ENCODE results near the gene PGPEP1. TPM values are rescaled to one million over a fixed set of nuclear protein-coding genes. Genes with fewer than 3 reads are reported as not detected.
A peak's percentile ranks its signal among the peaks of the same experiment; 100 is the strongest.
"Not testable (repeated sequence)": the region's sequence is repeated elsewhere in the genome, so short reads cannot be mapped to it uniquely, and the experiment has no call there.

The PGPEP1 gene
- total RNA-seq, 1 donor: 21.4 TPM

DNA sequence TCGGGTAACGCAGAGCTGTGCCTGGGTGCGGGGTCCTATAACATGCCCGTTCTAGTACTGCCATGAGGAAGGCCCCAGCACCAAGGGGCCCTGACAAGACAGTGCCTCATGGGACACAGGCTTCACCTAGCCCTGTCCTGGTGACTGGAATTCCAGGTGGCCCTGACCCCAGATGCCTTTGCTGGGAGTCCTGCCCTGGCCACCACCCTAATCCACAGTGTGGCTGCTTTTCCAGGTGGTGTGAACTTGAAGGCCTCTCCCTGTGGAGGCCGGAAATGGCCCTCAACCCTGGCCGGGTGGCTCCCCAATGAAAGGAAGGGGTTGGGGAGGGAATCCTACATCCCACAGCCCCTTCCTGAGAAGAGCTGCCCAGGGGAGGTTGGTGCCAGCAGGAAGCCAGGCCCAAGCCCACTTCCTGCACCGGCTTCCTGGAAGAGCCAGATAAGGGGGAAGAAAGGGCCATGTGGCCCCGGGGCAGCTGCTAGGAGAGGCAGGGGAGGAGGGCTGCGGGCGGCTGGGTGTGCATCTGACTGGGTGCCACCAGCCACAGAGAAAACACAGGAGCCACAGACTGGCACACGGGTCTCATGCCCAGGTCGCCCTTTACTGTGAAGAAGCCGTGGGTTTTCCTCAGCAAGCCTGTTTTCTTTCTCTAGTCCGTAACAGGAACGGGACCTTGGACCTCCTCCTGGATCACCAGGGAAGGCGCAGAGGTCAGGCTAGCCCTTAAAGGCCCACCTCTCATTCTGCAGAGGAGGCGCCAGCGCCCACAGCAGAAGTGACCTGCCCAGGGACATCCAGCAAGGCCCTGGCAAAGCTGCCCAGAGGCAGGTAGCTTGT, 22.2 kb upstream of the PGPEP1 start:
- peaks cover 54% of the 10 kb centered on the region for H3K4me1 ChIP-seq (ENCODE audit: insufficient read depth, low read length)
- no peak overlapping the region for H3K4me3 ChIP-seq (ENCODE audit: low read length)
- H3K27me3 ChIP-seq (ENCODE audit: insufficient read depth, low read length): no peaks in the 10 kb centered on the region
- no peaks in the 10 kb centered on the region for H3K9me3 ChIP-seq (ENCODE audit: low read depth, low read length)

DNA sequence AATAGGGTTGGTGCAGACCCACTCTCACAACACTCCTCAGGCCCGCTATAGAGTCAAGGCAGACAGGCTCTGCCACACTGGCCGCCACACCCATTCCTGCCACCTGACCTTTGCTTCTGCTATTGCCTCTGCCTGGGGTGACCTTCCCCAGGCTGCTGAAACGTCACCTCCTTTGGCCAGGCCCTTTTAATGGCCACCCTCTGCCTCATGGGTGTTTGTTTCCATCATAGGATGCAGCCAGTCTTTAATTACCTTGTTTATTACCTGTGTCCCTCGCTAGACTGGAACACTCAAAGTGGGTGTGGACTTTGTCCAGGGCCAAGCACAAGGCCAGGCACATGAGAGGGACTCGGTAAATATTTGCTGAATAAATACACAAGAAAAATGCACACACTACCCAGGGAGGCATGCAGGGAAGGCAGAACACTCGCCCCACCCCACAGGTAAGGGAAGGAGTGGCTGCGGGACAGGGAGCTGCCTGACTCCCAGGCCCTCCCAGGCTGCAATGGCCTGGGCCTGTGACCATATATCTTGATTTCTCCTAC, 20.7 kb upstream of the PGPEP1 start:
- H3K27me3 ChIP-seq (ENCODE audit: insufficient read depth, low read length): no peaks in the 10 kb centered on the region
- peaks cover 64% of the 10 kb centered on the region for H3K4me1 ChIP-seq (ENCODE audit: insufficient read depth, low read length)
- no peak overlapping the region for H3K4me3 ChIP-seq (ENCODE audit: low read length)
- no peaks in the 10 kb centered on the region for H3K9me3 ChIP-seq (ENCODE audit: low read depth, low read length)

DNA sequence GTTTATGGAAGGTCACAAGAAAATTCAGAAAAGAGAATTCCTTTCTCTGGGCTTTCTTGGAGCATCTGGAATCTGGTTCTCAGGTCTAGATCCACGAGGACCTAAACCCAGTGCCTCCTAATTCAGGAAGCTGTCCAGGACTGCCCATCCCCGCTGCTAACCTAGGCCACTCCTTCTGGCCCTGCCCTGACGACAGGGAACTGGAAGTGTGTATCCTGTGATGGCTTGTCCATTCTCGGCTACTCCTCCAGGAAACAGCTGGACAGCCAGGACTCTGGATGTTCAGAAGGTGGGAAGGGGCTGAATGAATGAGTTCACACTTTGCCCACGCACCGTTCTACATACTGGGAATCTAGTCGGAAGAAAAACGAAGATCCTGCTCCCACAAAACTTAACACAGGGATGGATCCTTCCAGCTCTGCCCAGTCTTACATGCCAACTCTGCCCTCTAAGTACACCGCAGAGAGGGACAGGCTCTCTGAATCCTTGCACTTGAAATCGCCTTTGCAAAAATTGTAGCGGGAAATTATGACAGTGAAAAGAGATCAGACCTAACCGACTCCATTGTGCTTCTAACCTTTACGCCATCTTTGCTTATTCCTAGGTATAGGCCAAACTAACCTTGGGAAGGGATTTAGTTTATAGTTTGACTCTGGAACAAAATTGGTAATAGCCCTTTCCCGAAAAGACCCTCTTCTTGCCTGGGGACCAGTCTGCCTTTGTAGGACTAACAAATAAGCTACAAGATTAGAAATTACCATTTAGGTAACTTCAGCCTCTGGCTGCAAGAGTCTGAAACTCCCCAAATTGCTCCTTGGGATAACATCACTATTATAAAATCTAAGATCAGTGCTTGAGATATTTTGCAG, 19.3 kb upstream of the PGPEP1 start:
- peaks cover 64% of the 10 kb centered on the region for H3K4me1 ChIP-seq (ENCODE audit: insufficient read depth, low read length)
- no peaks in the 10 kb centered on the region for H3K9me3 ChIP-seq (ENCODE audit: low read depth, low read length)
- H3K4me3 ChIP-seq (ENCODE audit: low read length): no peak overlapping the region
- H3K27me3 ChIP-seq (ENCODE audit: insufficient read depth, low read length): no peaks in the 10 kb centered on the region

DNA sequence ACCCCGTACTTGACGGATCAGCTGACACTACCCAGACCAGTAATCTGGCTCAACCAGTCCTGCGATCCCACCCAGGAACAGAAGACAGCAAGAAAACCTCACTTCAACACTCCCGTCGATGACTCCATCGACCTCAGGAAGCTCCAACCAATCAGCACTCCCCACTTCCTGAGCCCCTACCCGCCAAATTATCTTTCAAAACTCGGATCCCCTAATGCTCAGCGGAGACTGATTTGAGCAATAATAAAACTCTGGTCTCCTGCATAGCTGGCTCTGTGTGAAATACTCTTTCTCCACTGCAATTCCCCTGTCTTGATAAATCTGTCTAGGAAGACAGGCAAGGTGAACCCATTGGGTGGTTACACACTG, 18.7 kb upstream of the PGPEP1 start:
- Histone ChIP-seq H3K4me3 (ENCODE audit: low read length) (no peak overlapping the region), H3K27me3 (ENCODE audit: insufficient read depth, low read length) (no peaks in the 10 kb centered on the region), H3K9me3 (ENCODE audit: low read depth, low read length) (no peaks in the 10 kb centered on the region), H3K4me1 (ENCODE audit: insufficient read depth, low read length) (peaks cover 64% of the 10 kb centered on the region)

DNA sequence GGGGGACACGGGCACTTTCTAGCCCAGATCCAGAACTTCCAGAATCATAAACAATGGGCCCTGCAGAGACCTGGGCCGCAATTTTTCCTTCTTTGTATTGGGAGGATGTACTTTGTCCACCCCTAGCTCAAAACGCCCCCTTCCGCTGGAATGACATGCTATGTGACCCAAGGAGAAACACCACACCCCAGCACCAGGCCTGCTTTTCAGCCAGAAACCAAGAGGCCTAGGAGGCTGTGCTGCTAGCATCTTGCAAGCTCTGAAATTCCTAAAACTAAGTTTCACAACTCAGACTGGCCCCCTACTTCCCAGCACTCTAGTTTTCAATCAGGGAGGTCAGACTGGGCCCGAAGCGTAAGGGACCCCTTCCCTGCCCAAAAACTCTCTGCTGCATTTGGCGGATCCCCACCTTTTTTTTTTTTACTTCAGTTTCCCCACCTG, 18.1 kb upstream of the PGPEP1 start:
- H3K27me3 ChIP-seq (ENCODE audit: insufficient read depth, low read length): no peaks in the 10 kb centered on the region
- peaks cover 63% of the 10 kb centered on the region for H3K4me1 ChIP-seq (ENCODE audit: insufficient read depth, low read length)
- no peaks in the 10 kb centered on the region for H3K9me3 ChIP-seq (ENCODE audit: low read depth, low read length)
- peak overlapping the region; percentile 76 for H3K4me3 ChIP-seq (ENCODE audit: low read length)

DNA sequence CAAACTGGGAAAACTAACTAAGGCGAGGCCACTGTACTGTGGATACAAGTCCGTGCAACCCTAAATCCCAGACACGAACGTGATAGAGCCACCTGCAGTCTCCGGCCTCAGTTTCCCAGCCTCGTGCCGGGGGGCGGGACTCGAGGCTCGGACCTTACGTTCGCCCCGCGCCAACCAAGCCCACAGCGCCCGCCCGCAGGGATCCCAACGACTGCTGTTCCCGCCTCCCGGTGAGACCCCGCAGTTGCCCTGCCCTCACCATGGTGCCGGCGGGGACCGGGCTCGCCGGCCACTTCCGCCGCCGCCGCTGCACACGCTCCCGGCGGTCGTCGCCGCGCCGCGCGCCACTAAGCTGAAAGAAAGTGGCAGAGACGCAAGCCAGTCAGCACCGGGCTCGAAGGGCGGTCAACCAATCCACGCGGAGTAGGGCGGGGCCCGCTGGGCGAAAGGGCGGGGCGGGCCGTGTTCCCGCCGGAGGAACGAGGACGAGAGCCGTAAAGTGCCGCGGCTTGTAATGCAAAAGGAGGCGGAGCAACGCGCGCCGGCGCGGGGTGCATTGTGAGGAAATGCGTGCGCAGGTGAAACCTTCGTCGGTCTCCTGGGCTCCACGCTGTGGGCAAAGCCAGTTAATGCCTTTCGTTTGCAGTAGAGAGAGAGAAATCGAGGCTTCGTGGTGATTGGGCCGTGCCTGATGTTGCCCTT, 17.5 kb upstream of the PGPEP1 start, which contains the start of gene LSM4:
LSM4 (minus strand) TSS at position 318 of the 702 bp plus-strand sequence; CDS start at position 262, 56 bp downstream.
- peaks cover 57% of the 10 kb centered on the region for H3K4me1 ChIP-seq (ENCODE audit: insufficient read depth, low read length)
- no peaks in the 10 kb centered on the region for H3K27me3 ChIP-seq (ENCODE audit: insufficient read depth, low read length)
- H3K4me3 ChIP-seq (ENCODE audit: low read length): peak within 1 kb of the TSS; percentile 76
- H3K9me3 ChIP-seq (ENCODE audit: low read depth, low read length): no peaks in the 10 kb centered on the region

DNA sequence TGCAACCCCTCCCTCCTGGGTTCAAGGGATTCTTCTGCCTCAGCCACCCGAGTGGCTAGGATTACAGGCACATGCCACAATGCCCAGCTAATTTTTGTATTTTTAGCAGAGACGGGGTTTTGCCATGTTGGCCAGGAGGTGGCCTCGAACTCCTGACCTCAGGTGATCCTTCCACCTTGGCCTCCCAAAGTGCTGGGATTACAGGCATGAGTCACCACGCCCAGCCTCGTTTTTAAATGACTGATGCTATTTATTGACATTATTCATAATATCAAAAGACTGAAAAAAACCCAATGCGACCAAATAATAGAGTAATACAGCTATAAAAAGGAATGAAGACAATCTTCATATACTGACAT, 16.0 kb upstream of the PGPEP1 start:
- not testable (repeated sequence) for H3K9me3 ChIP-seq (ENCODE audit: low read depth, low read length); H3K4me3 ChIP-seq (ENCODE audit: low read length); H3K27me3 ChIP-seq (ENCODE audit: insufficient read depth, low read length)
- H3K4me1 ChIP-seq (ENCODE audit: insufficient read depth, low read length): peaks cover 56% of the 10 kb centered on the region

DNA sequence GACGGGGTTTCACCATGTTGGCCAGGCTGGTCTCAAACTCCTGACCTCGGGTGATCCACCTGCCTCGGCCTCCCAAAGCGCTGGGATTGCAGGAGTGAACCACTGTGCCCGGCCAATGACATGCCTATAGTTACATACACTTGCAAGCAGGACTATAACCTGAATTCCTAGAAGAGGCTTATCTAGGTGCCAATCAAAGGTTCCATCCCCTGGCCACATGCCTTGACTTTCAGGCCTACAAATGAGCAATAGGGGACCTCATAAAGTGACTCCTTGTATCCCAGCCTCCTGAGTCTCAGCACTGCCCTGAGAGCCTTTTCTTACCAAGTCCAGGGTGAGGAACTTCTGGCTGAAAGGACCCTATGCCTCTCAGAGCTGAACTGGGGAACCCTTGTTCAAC, 13.6 kb upstream of the PGPEP1 start:
- H3K27me3 ChIP-seq (ENCODE audit: insufficient read depth, low read length): no peaks in the 10 kb centered on the region
- H3K9me3 ChIP-seq (ENCODE audit: low read depth, low read length): no peaks in the 10 kb centered on the region
- H3K4me1 ChIP-seq (ENCODE audit: insufficient read depth, low read length): peaks cover 32% of the 10 kb centered on the region
- no peak overlapping the region for H3K4me3 ChIP-seq (ENCODE audit: low read length)

DNA sequence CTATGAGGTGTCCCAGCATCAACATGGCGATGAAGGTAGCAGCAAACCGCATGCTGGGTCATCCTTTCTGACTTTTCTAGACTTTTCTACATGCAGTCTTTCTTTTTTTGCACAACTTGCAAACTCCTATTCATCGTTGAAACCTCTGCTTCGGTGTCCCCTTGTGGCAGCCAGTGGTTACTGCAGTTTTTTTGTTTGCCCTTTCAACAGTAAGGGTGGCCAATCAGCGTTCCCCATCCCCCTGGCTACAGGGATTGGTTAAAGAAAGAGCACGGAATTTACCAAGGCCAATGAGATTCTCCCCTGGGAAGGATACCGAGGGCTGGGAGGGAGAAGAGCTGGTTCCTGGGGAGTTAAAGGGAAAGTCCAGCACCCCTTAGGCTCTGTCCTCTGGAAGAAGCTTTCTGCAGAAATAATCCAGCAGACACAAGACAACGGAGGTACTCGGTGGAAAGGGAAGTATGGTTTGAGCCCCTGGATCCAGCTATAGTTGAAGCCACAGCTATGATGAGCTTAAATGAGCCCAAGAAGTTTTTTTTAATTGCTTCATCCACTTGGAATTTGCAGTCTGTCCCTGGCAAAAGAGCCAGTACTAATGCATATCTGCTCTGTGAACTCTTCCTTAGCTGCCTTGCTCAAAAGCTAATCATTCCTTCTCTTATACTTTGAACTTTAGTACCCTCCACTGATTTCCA, 11.9 kb upstream of the PGPEP1 start:
- Histone ChIP-seq H3K27me3 (ENCODE audit: insufficient read depth, low read length) (no peaks in the 10 kb centered on the region), H3K4me3 (ENCODE audit: low read length) (no peak overlapping the region), H3K4me1 (ENCODE audit: insufficient read depth, low read length) (peaks cover 20% of the 10 kb centered on the region), H3K9me3 (ENCODE audit: low read depth, low read length) (no peaks in the 10 kb centered on the region)

DNA sequence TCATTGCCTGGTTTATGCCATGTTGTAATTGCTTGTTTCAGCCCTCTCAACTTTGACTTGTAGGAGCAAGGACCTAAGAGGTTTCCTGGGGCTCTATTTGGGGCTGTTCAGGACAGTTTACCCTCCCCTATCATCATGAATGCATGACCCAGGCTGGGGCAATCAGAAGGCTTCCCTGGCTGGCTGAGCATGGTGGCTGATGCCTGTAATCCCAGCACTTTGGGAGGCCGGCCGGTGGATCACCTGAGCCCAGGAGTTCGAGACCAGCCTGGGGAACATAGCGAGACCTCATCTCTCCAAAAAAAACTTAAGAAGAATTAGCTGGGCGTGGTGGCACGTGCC, 11.4 kb upstream of the PGPEP1 start:
- no peaks in the 10 kb centered on the region for H3K27me3 ChIP-seq (ENCODE audit: insufficient read depth, low read length)
- H3K9me3 ChIP-seq (ENCODE audit: low read depth, low read length): no peaks in the 10 kb centered on the region
- no peak overlapping the region for H3K4me3 ChIP-seq (ENCODE audit: low read length)
- H3K4me1 ChIP-seq (ENCODE audit: insufficient read depth, low read length): peaks cover 15% of the 10 kb centered on the region

DNA sequence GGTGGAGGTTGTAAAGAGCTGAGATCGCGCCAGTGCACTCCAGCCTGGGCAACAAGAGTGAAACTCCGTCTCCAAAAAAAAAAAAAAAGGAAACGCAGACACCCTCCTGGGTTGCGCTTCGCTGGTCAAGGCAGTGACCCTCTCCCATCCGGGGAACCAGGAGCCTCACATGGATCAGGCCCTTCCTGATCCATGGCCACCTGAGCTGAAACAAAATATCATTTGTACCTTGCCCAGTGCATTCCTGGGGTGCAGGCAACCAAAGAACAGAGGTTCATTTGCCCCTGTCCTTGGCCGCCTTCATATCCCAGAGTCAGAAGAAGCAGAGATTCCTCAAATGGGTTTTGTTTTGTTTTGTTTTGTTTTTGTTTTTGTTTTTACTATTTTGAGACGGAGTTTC, 9.5 kb upstream of the PGPEP1 start:
- H3K4me3 ChIP-seq (ENCODE audit: low read length): no peak overlapping the region
- peaks cover 14% of the 10 kb centered on the region for H3K4me1 ChIP-seq (ENCODE audit: insufficient read depth, low read length)
- no peaks in the 10 kb centered on the region for H3K9me3 ChIP-seq (ENCODE audit: low read depth, low read length)
- no peaks in the 10 kb centered on the region for H3K27me3 ChIP-seq (ENCODE audit: insufficient read depth, low read length)

DNA sequence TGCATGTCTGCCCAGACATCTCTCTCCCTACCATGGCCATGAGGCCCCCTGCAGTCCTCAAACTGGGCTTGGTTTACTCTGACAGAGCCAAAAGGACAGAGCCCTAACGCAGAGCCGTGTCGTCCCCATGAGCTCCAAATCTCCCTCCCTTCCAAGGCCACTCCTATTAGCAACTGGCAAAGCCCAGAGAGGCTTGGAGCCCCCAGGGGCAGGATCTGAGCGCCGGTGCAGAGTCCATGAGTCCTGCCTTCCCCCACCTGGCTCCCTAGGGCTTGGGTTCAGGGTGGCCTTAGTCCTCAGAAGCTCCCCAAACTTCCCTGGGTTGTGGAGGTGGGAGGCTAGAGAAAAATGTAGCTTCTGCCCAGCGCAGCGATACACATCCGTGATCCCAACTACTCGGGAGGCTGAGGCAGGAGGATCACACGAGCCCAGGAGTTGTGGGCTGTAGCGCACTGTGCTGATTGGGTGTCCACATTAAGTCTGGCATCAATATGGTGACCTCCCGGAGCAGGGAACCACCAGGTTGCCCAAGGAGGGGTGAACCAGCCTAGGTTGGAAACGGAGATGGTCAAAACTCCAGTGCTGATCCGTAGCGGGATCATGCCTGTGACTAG, 7.4 kb upstream of the PGPEP1 start:
- Histone ChIP-seq H3K27me3 (ENCODE audit: insufficient read depth, low read length) (no peaks in the 10 kb centered on the region), H3K4me1 (ENCODE audit: insufficient read depth, low read length) (peaks cover 25% of the 10 kb centered on the region), H3K9me3 (ENCODE audit: low read depth, low read length) (no peaks in the 10 kb centered on the region), H3K4me3 (ENCODE audit: low read length) (no peak overlapping the region)

DNA sequence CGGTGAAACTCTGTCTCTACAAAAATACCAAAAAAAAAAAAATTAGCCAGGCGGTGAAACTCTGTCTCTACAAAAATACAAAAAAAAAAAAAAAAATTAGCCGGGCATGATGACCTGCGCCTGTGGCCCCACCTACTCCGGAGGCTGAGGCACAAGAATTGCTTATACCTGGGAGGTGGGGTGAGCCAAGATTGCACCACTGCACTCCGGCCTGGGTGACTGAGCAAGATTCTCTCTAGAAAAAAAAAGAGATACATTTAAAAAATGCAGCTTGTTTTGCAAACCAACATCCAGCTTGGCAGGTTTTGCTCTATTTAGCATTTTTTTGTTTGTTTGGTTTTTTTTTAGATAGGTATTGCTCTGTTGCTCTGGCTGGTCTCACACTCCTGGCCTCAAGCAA, 6.7 kb upstream of the PGPEP1 start:
- Histone ChIP-seq H3K4me1 (ENCODE audit: insufficient read depth, low read length) (peaks cover 19% of the 10 kb centered on the region), H3K27me3 (ENCODE audit: insufficient read depth, low read length) (no peaks in the 10 kb centered on the region), H3K4me3 (ENCODE audit: low read length) (no peak overlapping the region), H3K9me3 (ENCODE audit: low read depth, low read length) (no peaks in the 10 kb centered on the region)

DNA sequence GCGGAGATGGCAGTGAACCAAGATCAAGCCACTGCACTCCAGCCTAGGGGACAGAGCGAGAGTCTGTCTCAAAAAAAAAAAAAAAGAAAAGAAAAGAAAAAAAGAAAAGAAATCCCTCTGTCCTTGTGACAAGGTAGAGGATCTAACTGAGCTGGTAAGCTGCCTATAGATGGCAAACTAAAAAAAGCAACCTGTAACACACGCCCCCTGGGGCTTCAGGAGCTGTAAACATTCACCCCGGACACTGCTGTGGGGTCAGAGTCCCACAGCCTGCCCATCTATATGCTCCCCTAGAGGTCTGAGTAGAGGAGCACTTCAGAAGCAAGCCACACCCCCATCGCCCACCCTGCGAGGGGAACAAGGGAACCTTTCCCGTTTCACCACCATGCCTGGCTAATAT, 4.3 kb upstream of the PGPEP1 start:
- H3K9me3 ChIP-seq (ENCODE audit: low read depth, low read length): no peaks in the 10 kb centered on the region
- no peak overlapping the region for H3K4me3 ChIP-seq (ENCODE audit: low read length)
- peaks cover 23% of the 10 kb centered on the region for H3K4me1 ChIP-seq (ENCODE audit: insufficient read depth, low read length)
- H3K27me3 ChIP-seq (ENCODE audit: insufficient read depth, low read length): no peaks in the 10 kb centered on the region
